ENCODE measurements around the gene PRR5.
"Not testable (repeated sequence)": the region's sequence is repeated elsewhere in the genome, so short reads cannot be mapped to it uniquely, and the experiment has no call there.

The PRR5 gene

DNA sequence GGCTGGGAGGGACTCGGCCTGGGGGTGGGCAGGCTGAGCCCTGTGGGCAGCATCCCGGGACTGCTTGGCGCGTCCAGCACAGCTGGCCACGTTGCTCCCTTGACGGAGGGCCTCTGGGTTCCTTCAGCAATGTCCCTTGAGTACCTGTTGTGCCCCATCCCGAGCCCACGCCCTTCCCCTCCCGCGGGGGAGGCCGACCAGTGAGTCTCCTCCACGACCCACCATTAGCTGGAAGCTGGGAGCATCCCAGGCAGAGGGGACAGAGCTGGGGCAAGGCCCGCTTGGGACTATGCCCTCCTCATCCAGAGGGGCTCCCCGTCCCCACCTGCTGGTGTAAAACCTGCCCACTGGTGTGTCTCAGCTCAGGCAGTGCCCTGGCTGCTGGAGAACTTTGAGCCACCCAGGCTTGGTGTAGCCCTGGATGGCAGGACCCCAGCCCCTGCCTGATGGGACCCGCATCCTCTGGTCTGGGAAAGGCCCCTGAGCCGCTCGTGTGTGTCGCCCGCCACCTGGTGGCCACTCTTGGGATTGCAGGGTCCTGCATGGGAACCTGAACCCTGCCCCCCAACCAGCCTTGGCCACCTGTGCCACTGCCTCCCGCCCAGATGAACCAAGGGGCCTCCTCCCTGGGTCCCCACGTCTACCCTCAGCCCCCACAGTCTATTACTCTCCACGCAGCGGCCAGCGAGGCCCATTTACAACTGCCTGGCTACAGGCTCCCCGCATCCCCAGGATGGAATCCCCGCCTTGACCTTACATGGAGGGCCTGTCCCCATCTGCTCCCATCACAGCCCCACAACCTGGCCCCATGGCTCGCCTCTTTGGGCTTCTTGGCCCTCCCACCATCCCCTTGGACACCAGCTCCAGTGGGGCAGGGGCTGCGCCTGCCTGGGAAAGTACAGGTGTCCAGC lies 33.8 kb downstream of the PRR5 start:
- DNase-seq (ENCODE audit: low read depth, low spot score), result no peak
- Histone ChIP-seq H3K4me3 (no peak overlapping the region), H3K9me3 (ENCODE audit: low read depth, low read length) (no peaks in the 10 kb centered on the region), H3K27ac (no peak overlapping the region), H3K9ac (ENCODE audit: insufficient read length) (no peak overlapping the region), H3K36me3 (ENCODE audit: insufficient read depth, low read length) (no peaks in the 10 kb centered on the region)
- no peak for TF ChIP-seq POLR2AphosphoS5 (IDR thresholded peaks at IDR 0.05; ENCODE audit: borderline replicate concordance, low read depth, low read length)
- TF ChIP-seq EZH2 (IDR thresholded peaks at IDR 0.05), result no peak
- TF ChIP-seq FOXP2 (optimal IDR thresholded peaks at IDR 0.05; ENCODE audit: control extremely low read depth, extremely low read length, insufficient read depth), result no peak

DNA sequence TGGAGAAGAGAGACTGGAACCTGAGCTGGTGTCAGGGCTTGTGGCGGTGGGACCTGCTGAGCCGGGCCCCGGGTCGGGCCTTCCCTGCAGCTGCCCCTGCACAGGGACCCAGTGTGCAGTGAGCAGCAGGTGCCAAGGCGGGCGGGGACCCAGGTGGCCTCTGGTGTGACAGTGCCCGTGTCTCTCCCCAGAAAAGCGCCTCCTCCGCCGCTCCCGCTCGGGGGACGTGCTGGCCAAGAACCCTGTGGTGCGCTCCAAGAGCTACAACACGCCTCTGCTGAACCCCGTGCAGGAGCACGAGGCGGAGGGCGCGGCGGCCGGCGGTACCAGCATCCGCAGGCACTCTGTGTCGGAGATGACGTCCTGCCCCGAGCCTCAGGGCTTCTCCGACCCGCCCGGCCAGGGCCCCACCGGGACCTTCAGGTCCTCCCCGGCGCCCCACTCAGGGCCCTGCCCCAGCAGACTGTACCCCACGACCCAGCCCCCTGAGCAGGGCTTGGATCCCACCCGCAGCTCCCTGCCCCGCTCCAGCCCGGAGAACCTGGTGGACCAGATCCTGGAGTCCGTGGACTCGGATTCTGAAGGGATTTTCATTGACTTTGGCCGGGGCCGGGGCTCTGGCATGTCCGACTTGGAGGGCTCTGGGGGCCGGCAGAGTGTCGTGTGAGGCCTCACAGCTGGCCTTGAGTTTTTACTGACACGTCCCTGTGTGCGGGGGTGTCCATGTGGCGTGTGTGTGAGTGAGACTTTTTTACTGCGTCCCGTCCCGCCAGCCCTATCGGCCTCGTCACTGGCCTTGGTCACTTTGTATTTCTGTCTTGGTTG lies 34.8 kb downstream of the PRR5 start:
- H3K27ac ChIP-seq, result no peak overlapping the region
- no peaks in the 10 kb centered on the region for H3K36me3 ChIP-seq (ENCODE audit: insufficient read depth, low read length)
- TF ChIP-seq FOXP2 (optimal IDR thresholded peaks at IDR 0.05; ENCODE audit: control extremely low read depth, extremely low read length, insufficient read depth) (no peak), EZH2 (IDR thresholded peaks at IDR 0.05) (no peak), POLR2AphosphoS5 (IDR thresholded peaks at IDR 0.05; ENCODE audit: borderline replicate concordance, low read depth, low read length) (no peak)
- H3K9ac ChIP-seq (ENCODE audit: insufficient read length), result no peak overlapping the region
- DNase-seq (ENCODE audit: low read depth, low spot score), result no peak
- no peaks in the 10 kb centered on the region for H3K9me3 ChIP-seq (ENCODE audit: low read depth, low read length)
- no peak overlapping the region for H3K4me3 ChIP-seq

DNA sequence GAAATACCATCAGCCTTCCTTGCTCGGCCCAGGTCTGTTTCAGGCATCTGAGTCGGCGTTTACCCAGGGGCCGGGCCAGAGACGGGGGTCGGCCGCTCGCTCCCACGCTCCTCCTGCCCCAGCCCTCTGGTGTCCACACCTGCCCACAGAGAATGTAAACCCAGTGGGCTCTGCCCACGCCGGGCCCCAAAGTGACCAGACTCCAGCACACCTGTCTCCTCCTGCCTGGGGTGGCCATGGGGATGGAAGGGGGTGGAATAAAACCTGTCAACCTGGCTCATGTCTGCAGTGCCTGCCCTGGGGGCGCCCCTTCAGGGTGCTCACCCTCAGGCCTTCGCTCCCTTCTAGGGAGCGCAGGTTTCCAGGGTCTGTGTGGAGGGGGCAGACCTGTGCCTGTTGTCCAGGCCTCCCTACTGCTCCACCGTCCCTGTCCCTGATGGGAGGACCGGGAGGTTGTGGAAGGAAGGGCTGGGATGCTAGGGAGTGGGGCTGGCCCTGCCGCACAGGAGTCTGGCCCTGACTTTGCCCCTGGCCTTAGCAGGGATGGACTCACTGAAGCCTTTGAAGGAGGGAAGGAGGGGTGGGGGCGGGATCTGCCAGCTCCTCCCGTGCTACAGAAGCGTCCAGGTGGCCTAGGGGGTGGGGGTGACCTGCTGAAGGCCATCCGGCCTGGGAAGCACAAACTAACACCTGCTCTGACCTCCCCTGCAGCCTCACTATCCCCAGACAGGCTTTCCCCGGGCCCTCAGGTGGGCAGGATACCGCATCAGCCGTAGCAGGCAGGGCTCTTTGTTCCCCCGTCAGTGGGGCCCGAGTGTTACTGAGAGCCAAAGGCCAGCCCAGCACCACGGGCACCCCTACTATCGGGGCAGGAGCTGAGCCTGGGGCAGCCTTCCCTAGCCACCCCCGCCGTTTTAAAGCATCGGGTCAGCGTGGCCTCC lies 35.7 kb downstream of the PRR5 start:
- Histone ChIP-seq H3K27ac (no peak overlapping the region), H3K36me3 (ENCODE audit: insufficient read depth, low read length) (no peaks in the 10 kb centered on the region), H3K9me3 (ENCODE audit: low read depth, low read length) (no peaks in the 10 kb centered on the region), H3K9ac (ENCODE audit: insufficient read length) (no peak overlapping the region), H3K4me3 (no peak overlapping the region)
- DNase-seq (ENCODE audit: low read depth, low spot score), result no peak
- TF ChIP-seq FOXP2 (optimal IDR thresholded peaks at IDR 0.05; ENCODE audit: control extremely low read depth, extremely low read length, insufficient read depth) (no peak), EZH2 (IDR thresholded peaks at IDR 0.05) (no peak), POLR2AphosphoS5 (IDR thresholded peaks at IDR 0.05; ENCODE audit: borderline replicate concordance, low read depth, low read length) (no peak)

- Histone ChIP-seq H3K27ac (no peak overlapping the region), H3K36me3 (ENCODE audit: insufficient read depth, low read length) (no peaks in the 10 kb centered on the region), H3K4me3 (no peak overlapping the region), H3K9ac (ENCODE audit: insufficient read length) (no peak overlapping the region), H3K9me3 (ENCODE audit: low read depth, low read length) (no peaks in the 10 kb centered on the region)
- DNase-seq (ENCODE audit: low read depth, low spot score), result no peak
- TF ChIP-seq POLR2AphosphoS5 (IDR thresholded peaks at IDR 0.05; ENCODE audit: borderline replicate concordance, low read depth, low read length) (no peak), FOXP2 (optimal IDR thresholded peaks at IDR 0.05; ENCODE audit: control extremely low read depth, extremely low read length, insufficient read depth) (no peak), EZH2 (IDR thresholded peaks at IDR 0.05) (no peak)
These were observed 36.3 kb downstream of the PRR5 start for GRCh38 chr22:44738347-44738715.

- Histone ChIP-seq H3K9me3 (ENCODE audit: low read depth, low read length) (no peaks in the 10 kb centered on the region), H3K9ac (ENCODE audit: insufficient read length) (no peak overlapping the region), H3K36me3 (ENCODE audit: insufficient read depth, low read length) (no peaks in the 10 kb centered on the region), H3K27ac (no peak overlapping the region), H3K4me3 (no peak overlapping the region)
- TF ChIP-seq POLR2AphosphoS5 (IDR thresholded peaks at IDR 0.05; ENCODE audit: borderline replicate concordance, low read depth, low read length) (no peak), FOXP2 (optimal IDR thresholded peaks at IDR 0.05; ENCODE audit: control extremely low read depth, extremely low read length, insufficient read depth) (no peak), EZH2 (IDR thresholded peaks at IDR 0.05) (no peak)
- no peak for DNase-seq (ENCODE audit: low read depth, low spot score)
These were observed 37.0 kb downstream of the PRR5 start for GRCh38 chr22:44739024-44739423.

- not testable (repeated sequence) for H3K27ac ChIP-seq; H3K4me3 ChIP-seq; H3K9me3 ChIP-seq (ENCODE audit: low read depth, low read length); DNase-seq (ENCODE audit: low read depth, low spot score); H3K9ac ChIP-seq (ENCODE audit: insufficient read length); H3K36me3 ChIP-seq (ENCODE audit: insufficient read depth, low read length)
These were observed 37.7 kb downstream of the PRR5 start for GRCh38 chr22:44739666-44740065.

- H3K9ac ChIP-seq (ENCODE audit: insufficient read length), result no peak overlapping the region
- no peak overlapping the region for H3K4me3 ChIP-seq
- no peak for DNase-seq (ENCODE audit: low read depth, low spot score)
- H3K27ac ChIP-seq, result no peak overlapping the region
- TF ChIP-seq POLR2AphosphoS5 (IDR thresholded peaks at IDR 0.05; ENCODE audit: borderline replicate concordance, low read depth, low read length) (no peak), EZH2 (IDR thresholded peaks at IDR 0.05) (no peak), FOXP2 (optimal IDR thresholded peaks at IDR 0.05; ENCODE audit: control extremely low read depth, extremely low read length, insufficient read depth) (no peak)
- no peaks in the 10 kb centered on the region for H3K9me3 ChIP-seq (ENCODE audit: low read depth, low read length)
- H3K36me3 ChIP-seq (ENCODE audit: insufficient read depth, low read length), result no peaks in the 10 kb centered on the region
These were observed 38.3 kb downstream of the PRR5 start for GRCh38 chr22:44740307-44740706.

- TF ChIP-seq POLR2AphosphoS5 (IDR thresholded peaks at IDR 0.05; ENCODE audit: borderline replicate concordance, low read depth, low read length) (no peak), FOXP2 (optimal IDR thresholded peaks at IDR 0.05; ENCODE audit: control extremely low read depth, extremely low read length, insufficient read depth) (no peak), EZH2 (IDR thresholded peaks at IDR 0.05) (no peak)
- Histone ChIP-seq H3K4me3 (no peak overlapping the region), H3K36me3 (ENCODE audit: insufficient read depth, low read length) (no peaks in the 10 kb centered on the region), H3K27ac (no peak overlapping the region), H3K9ac (ENCODE audit: insufficient read length) (no peak overlapping the region), H3K9me3 (ENCODE audit: low read depth, low read length) (no peaks in the 10 kb centered on the region)
- no peak for DNase-seq (ENCODE audit: low read depth, low spot score)
These were observed 39.9 kb downstream of the PRR5 start for GRCh38 chr22:44741929-44742328.
